ENCODE measurements around the gene SLC28A2. TPM values are rescaled to one million over a fixed set of nuclear protein-coding genes. Genes with fewer than 3 reads are reported as not detected.

The SLC28A2 gene
- total RNA-seq, 1 experiment from 2014 or later = not detected

DNA sequence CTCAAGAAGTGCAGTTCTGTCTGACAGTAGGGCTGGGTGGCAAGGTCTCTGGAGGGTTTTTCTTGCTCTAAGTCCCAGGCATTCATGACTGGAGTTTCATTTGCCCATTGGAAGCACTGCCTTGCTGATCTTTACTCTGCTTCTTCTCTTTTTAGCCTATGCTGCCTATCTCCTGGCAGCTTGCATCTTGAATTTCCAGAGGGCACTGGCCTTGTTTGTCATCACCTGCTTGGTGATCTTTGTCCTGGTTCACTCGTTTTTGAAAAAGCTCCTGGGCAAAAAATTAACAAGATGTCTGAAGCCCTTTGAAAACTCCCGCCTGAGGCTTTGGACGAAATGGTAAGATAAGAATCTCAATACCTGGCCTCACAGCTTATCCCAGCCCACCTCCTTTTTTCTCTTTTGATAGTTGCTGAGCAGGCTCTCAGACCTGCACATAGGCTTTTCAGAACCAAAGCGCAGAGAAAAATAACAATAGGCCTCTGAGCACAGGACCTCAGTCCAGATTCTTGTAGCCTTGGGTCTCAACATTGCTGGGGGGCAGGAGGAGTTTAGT, 10.9 kb downstream of the SLC28A2 start:
- no peak overlapping the region for H2BK12ac ChIP-seq (ENCODE audit: insufficient read length, low read depth, low read length)
- H4K8ac ChIP-seq (replicated peaks; ENCODE audit: insufficient read length, low read depth, low read length) = no peak overlapping the region
- H3T11ph ChIP-seq (ENCODE audit: low read length) = no peak overlapping the region
- no peaks in the 10 kb centered on the region for H3K9me3 Mint-ChIP-seq
- no peaks in the 10 kb centered on the region for H4K20me1 ChIP-seq (ENCODE audit: control insufficient read depth, insufficient read depth, insufficient read length)
- peaks cover 3% of the 10 kb centered on the region for H3K27me3 Mint-ChIP-seq (ENCODE audit: low read depth)
- no peaks in the 10 kb centered on the region for H3K9me3 ChIP-seq (ENCODE audit: control insufficient read depth, low read depth, low read length)
- H2BK120ac ChIP-seq (ENCODE audit: low read depth, low read length, poor library complexity, severe bottlenecking) = no peak overlapping the region
- no peak for DNase-seq
- no peaks in the 10 kb centered on the region for H3K23me2 ChIP-seq (ENCODE audit: insufficient read length, low read depth, low read length, poor library complexity, severe bottlenecking)
- H2AFZ ChIP-seq (ENCODE audit: low read length) = no peak overlapping the region
- H3K4me1 Mint-ChIP-seq = no peaks in the 10 kb centered on the region
- no peak overlapping the region for H3K4me2 ChIP-seq (ENCODE audit: insufficient read depth, insufficient read length, low read length)
- H3K18ac ChIP-seq (ENCODE audit: insufficient read length, low read depth, low read length) = no peak overlapping the region
- TF ChIP-seq, protein P1, sequence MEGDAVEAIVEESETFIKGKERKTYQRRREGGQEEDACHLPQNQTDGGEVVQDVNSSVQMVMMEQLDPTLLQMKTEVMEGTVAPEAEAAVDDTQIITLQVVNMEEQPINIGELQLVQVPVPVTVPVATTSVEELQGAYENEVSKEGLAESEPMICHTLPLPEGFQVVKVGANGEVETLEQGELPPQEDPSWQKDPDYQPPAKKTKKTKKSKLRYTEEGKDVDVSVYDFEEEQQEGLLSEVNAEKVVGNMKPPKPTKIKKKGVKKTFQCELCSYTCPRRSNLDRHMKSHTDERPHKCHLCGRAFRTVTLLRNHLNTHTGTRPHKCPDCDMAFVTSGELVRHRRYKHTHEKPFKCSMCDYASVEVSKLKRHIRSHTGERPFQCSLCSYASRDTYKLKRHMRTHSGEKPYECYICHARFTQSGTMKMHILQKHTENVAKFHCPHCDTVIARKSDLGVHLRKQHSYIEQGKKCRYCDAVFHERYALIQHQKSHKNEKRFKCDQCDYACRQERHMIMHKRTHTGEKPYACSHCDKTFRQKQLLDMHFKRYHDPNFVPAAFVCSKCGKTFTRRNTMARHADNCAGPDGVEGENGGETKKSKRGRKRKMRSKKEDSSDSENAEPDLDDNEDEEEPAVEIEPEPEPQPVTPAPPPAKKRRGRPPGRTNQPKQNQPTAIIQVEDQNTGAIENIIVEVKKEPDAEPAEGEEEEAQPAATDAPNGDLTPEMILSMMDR (conservative IDR thresholded peaks at IDR 0.05) = no peak
- H3K27me3 ChIP-seq (ENCODE audit: insufficient read depth, low read length) = no peaks in the 10 kb centered on the region
- no peaks in the 10 kb centered on the region for H3K79me2 ChIP-seq (ENCODE audit: insufficient read depth, low read length)
- H2BK20ac ChIP-seq (ENCODE audit: low read depth, low read length, poor library complexity, severe bottlenecking) = no peak overlapping the region
- no peak overlapping the region for H3K27ac ChIP-seq (ENCODE audit: insufficient read length, low read depth, low read length)
- H3K14ac ChIP-seq (ENCODE audit: insufficient read depth, low read length) = no peak overlapping the region
- no peaks in the 10 kb centered on the region for H3K4me1 ChIP-seq (ENCODE audit: insufficient read depth, low read length)
- no peak overlapping the region for H2BK15ac ChIP-seq (ENCODE audit: low read depth, low read length)
- H3K4ac ChIP-seq (ENCODE audit: low read depth, low read length) = no peak overlapping the region
- no peak overlapping the region for H4K91ac ChIP-seq (ENCODE audit: insufficient read length, low read depth, low read length)
- H3K36me3 Mint-ChIP-seq (ENCODE audit: insufficient read depth in 1 of 3, low read depth in 3 of 3) = no peaks in the 10 kb centered on the region
- no CpG with 5 or more reads among the region's 4 CpGs for WGBS (ENCODE audit: extremely low coverage, insufficient read length, low lambda C conversion rate)
- H3K56ac ChIP-seq (ENCODE audit: insufficient read length, low read depth, low read length) = no peak overlapping the region
- no peak overlapping the region for H4K5ac ChIP-seq (ENCODE audit: insufficient read length, low read depth, low read length)
- no peak overlapping the region for H3K4me3 Mint-ChIP-seq
- no peak overlapping the region for H3K9ac ChIP-seq (ENCODE audit: extremely low read depth, insufficient read length, low read length)
- H3K23ac ChIP-seq (ENCODE audit: insufficient read length, low read depth, low read length) = no peak overlapping the region
- H3K27ac Mint-ChIP-seq = no peak overlapping the region
- H2AK5ac ChIP-seq (ENCODE audit: insufficient read length, low read length) = no peak overlapping the region
- H2BK5ac ChIP-seq (ENCODE audit: insufficient read length, low read length) = no peak overlapping the region
- no peaks in the 10 kb centered on the region for H3K79me1 ChIP-seq (ENCODE audit: insufficient read depth, low read depth, low read length, poor library complexity, severe bottlenecking)

Data from H9 (cell line).